ENCODE results near the gene DHTKD1.

Gene DHTKD1

GRCh38 chr10:12111528-12111927 lies 42.8 kb downstream of the DHTKD1 start:
- Histone ChIP-seq H3K27ac (ENCODE audit: poor library complexity, severe bottlenecking) (no peak overlapping the region), H3K27me3 (ENCODE audit: insufficient read depth, poor library complexity, severe bottlenecking) (no peaks in the 10 kb centered on the region), H3K4me1 (ENCODE audit: insufficient read depth, poor library complexity, severe bottlenecking) (no peaks in the 10 kb centered on the region), H3K4me3 (ENCODE audit: severe bottlenecking) (no peak overlapping the region), H3K36me3 (ENCODE audit: low read depth) (peaks cover 53% of the 10 kb centered on the region), H3K9me3 (ENCODE audit: severe bottlenecking) (no peaks in the 10 kb centered on the region)
- DNase-seq (ENCODE audit: low spot score) (no peak), ATAC-seq (ENCODE audit: low read depth) (no peak)
- no peak for TF ChIP-seq CTCF (IDR thresholded peaks at IDR 0.05; ENCODE audit: poor library complexity, severe bottlenecking)

- H3K4me3 ChIP-seq (ENCODE audit: severe bottlenecking) = no peak overlapping the region
- no peaks in the 10 kb centered on the region for H3K4me1 ChIP-seq (ENCODE audit: insufficient read depth, poor library complexity, severe bottlenecking)
- no peak for ATAC-seq (ENCODE audit: low read depth)
- TF ChIP-seq CTCF (IDR thresholded peaks at IDR 0.05; ENCODE audit: poor library complexity, severe bottlenecking) = no peak
- H3K27me3 ChIP-seq (ENCODE audit: insufficient read depth, poor library complexity, severe bottlenecking) = no peaks in the 10 kb centered on the region
- DNase-seq (ENCODE audit: low spot score) = no peak
- H3K36me3 ChIP-seq (ENCODE audit: low read depth) = peaks cover 46% of the 10 kb centered on the region
- no peaks in the 10 kb centered on the region for H3K9me3 ChIP-seq (ENCODE audit: severe bottlenecking)
- no peak overlapping the region for H3K27ac ChIP-seq (ENCODE audit: poor library complexity, severe bottlenecking)
These were observed 44.9 kb downstream of the DHTKD1 start for GRCh38 chr10:12113627-12114026.

- H3K4me3 ChIP-seq (ENCODE audit: severe bottlenecking) = no peak overlapping the region
- no peak for TF ChIP-seq CTCF (IDR thresholded peaks at IDR 0.05; ENCODE audit: poor library complexity, severe bottlenecking)
- DNase-seq (ENCODE audit: low spot score) (no peak), ATAC-seq (ENCODE audit: low read depth) (no peak)
- H3K9me3 ChIP-seq (ENCODE audit: severe bottlenecking) = no peaks in the 10 kb centered on the region
- H3K27me3 ChIP-seq (ENCODE audit: insufficient read depth, poor library complexity, severe bottlenecking) = no peaks in the 10 kb centered on the region
- no peak overlapping the region for H3K27ac ChIP-seq (ENCODE audit: poor library complexity, severe bottlenecking)
- peaks cover 25% of the 10 kb centered on the region for H3K36me3 ChIP-seq (ENCODE audit: low read depth)
- peaks cover 6% of the 10 kb centered on the region for H3K4me1 ChIP-seq (ENCODE audit: insufficient read depth, poor library complexity, severe bottlenecking)
These were observed 52.9 kb downstream of the DHTKD1 start for GRCh38 chr10:12121673-12122072.

GRCh38 chr10:12129222-12130111 lies 60.7 kb downstream of the DHTKD1 start, which contains the start of gene SEC61A2:
SEC61A2 (plus strand) TSS chr10:12129677; CDS start chr10:12129788, 111 bp downstream.
- TF ChIP-seq CTCF (IDR thresholded peaks at IDR 0.05; ENCODE audit: poor library complexity, severe bottlenecking) = no peak
- Histone ChIP-seq H3K27me3 (ENCODE audit: insufficient read depth, poor library complexity, severe bottlenecking) (no peaks in the 10 kb centered on the region), H3K9me3 (ENCODE audit: severe bottlenecking) (no peaks in the 10 kb centered on the region), H3K4me3 (ENCODE audit: severe bottlenecking) (peak within 1 kb of the TSS; percentile 87), H3K27ac (ENCODE audit: poor library complexity, severe bottlenecking) (peak within 1 kb of the TSS; percentile 37), H3K36me3 (ENCODE audit: low read depth) (peaks cover 17% of the 10 kb centered on the region), H3K4me1 (ENCODE audit: insufficient read depth, poor library complexity, severe bottlenecking) (no peaks in the 10 kb centered on the region)
- DNase-seq (ENCODE audit: low spot score) = peak; percentile 91
- ATAC-seq (ENCODE audit: low read depth) = peak; percentile 86

Data from RWPE2 (cell line).